DND-41 (cell line): ENCODE measurements around the gene WRNIP1.

Source experiments
- ATAC-seq: fragments of 200-7000 bp; cut with Tn5 transposase; 3 replicates; pipeline ENCODE4 v1.9.1; 2021; ENCODE audit warnings: low read depth; ENCODE audit not compliant: insufficient read depth
- DNase-seq: peaks from one replicate; pipeline ENCODE4 v3.0.0-alpha.2; 2020
- H2AFZ ChIP-seq: 2 replicates; pipeline ENCODE4 v1.6.0; 2012; ENCODE audit warnings: low read depth, low read length
- H3K27ac ChIP-seq: 2 replicates; pipeline ENCODE4 v1.5.1; 2012; ENCODE audit warnings: low read length, inconsistent platforms
- H3K27me3 ChIP-seq: fragments of 200-600 bp; sonication (generic); 2 replicates; pipeline ENCODE4 v1.6.0; 2012; ENCODE audit warnings: low read length, mild to moderate bottlenecking, inconsistent platforms; ENCODE audit not compliant: insufficient read depth, poor library complexity
- H3K36me3 ChIP-seq: 2 replicates; pipeline ENCODE4 v1.5.1; 2012; ENCODE audit warnings: low read length, inconsistent platforms; ENCODE audit not compliant: insufficient read depth
- H3K4me1 ChIP-seq: 2 replicates; pipeline ENCODE4 v1.5.1; 2012; ENCODE audit warnings: mild to moderate bottlenecking, low read length; ENCODE audit not compliant: insufficient read depth
- H3K4me2 ChIP-seq: 2 replicates; pipeline ENCODE4 v1.6.0; 2012; ENCODE audit warnings: mild to moderate bottlenecking, moderate library complexity, low read length, inconsistent platforms; ENCODE audit not compliant: insufficient read depth
- H3K4me3 ChIP-seq, 2 experiments: fragments of 200-600 bp in 1 of 2; shearing (Covaris generic) in 1 of 2; 2 replicates each; pipeline ENCODE4 v1.5.1; 2012 to 2016; ENCODE audit warnings: inconsistent platforms in 2 of 2, low read length in 2 of 2, mild to moderate bottlenecking in 2 of 2, low read depth in 1 of 2, moderate library complexity in 1 of 2
- H3K79me2 ChIP-seq: 2 replicates; pipeline ENCODE4 v1.6.0; 2012; ENCODE audit warnings: low read length, inconsistent platforms; ENCODE audit not compliant: insufficient read depth
- H3K9ac ChIP-seq: 2 replicates; pipeline ENCODE4 v1.6.0; 2012; ENCODE audit warnings: low read depth, mild to moderate bottlenecking, inconsistent platforms, low read length, moderate library complexity
- H3K9me3 ChIP-seq: 2 replicates; pipeline ENCODE4 v1.5.1; 2012; ENCODE audit warnings: low read length, moderate library complexity, mild to moderate bottlenecking, inconsistent platforms; ENCODE audit not compliant: insufficient read depth, severe bottlenecking
- H4K20me1 ChIP-seq: 2 replicates; pipeline ENCODE4 v1.6.0; 2012; ENCODE audit warnings: low read length; ENCODE audit not compliant: insufficient read depth
- EZH2 ChIP-seq: IDR thresholded peaks from 3 replicates; pipeline ENCODE4 v1.6.1; 2012; ENCODE audit warnings: borderline replicate concordance, low read depth, mild to moderate bottlenecking, moderate library complexity, low read length, inconsistent platforms; ENCODE audit not compliant: severe bottlenecking
- TF ChIP-seq, protein P1 (sequence below): IDR thresholded peaks from 2 replicates; pipeline ENCODE4 v1.5.1; 2012; ENCODE audit warnings: borderline replicate concordance, low read length, moderate library complexity, mild to moderate bottlenecking; ENCODE audit not compliant: poor library complexity, severe bottlenecking; ENCODE audit errors: extremely low read depth

WRNIP1 gene

DNA sequence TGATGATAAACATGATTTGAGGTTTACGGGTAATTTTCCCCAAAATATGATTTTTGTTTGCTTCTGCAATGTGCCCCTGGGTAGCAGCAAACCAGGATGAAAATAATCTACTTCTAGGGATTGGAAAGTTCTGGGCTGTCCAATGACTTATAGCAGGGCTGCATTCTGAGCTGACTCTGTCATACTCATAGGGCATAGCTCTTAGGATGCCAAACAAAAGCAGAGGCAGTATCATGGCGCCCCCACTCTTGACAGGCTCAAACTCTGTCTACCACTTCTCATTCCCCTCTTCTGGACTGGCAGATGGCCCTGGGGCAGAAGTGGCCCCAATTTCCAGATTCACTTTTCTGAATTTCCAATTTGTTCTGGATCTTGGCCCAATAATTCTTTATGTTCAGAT is 66.2 kb downstream of the WRNIP1 start:
- Histone ChIP-seq H3K27me3 (no peaks in the 10 kb centered on the region), H3K4me2 (no peak overlapping the region), H3K36me3 (peaks cover 18% of the 10 kb centered on the region), H3K4me1 (no peaks in the 10 kb centered on the region), H4K20me1 (no peaks in the 10 kb centered on the region), H3K9me3 (no peaks in the 10 kb centered on the region), H2AFZ (no peak overlapping the region), H3K27ac (no peak overlapping the region), H3K79me2 (no peaks in the 10 kb centered on the region), H3K9ac (no peak overlapping the region), H3K4me3 (no peak overlapping the region)
- DNase-seq (no peak), ATAC-seq (no peak)
- TF ChIP-seq, protein P1, sequence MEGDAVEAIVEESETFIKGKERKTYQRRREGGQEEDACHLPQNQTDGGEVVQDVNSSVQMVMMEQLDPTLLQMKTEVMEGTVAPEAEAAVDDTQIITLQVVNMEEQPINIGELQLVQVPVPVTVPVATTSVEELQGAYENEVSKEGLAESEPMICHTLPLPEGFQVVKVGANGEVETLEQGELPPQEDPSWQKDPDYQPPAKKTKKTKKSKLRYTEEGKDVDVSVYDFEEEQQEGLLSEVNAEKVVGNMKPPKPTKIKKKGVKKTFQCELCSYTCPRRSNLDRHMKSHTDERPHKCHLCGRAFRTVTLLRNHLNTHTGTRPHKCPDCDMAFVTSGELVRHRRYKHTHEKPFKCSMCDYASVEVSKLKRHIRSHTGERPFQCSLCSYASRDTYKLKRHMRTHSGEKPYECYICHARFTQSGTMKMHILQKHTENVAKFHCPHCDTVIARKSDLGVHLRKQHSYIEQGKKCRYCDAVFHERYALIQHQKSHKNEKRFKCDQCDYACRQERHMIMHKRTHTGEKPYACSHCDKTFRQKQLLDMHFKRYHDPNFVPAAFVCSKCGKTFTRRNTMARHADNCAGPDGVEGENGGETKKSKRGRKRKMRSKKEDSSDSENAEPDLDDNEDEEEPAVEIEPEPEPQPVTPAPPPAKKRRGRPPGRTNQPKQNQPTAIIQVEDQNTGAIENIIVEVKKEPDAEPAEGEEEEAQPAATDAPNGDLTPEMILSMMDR = no peak
- TF ChIP-seq EZH2 = no peak

GRCh38 chr6:2834262-2834661 is 69.1 kb downstream of the WRNIP1 start:
- Histone ChIP-seq H3K36me3 (peaks cover 26% of the 10 kb centered on the region), H3K9me3 (no peaks in the 10 kb centered on the region), H3K27ac (no peak overlapping the region), H2AFZ (no peak overlapping the region), H3K4me3 (no peak overlapping the region), H4K20me1 (no peaks in the 10 kb centered on the region), H3K27me3 (no peaks in the 10 kb centered on the region), H3K9ac (no peak overlapping the region), H3K4me2 (no peak overlapping the region), H3K79me2 (no peaks in the 10 kb centered on the region), H3K4me1 (no peaks in the 10 kb centered on the region)
- TF ChIP-seq, protein P1 = no peak
- no peak for TF ChIP-seq EZH2
- DNase-seq = no peak
- no peak for ATAC-seq
